ENCODE results near the gene SASS6. TPM values are rescaled to one million over a fixed set of nuclear protein-coding genes. Genes with fewer than 3 reads are reported as not detected.

Gene SASS6
- polyA plus RNA-seq, 1 donor from 2014 or later = 6.4 TPM

GRCh38 chr1:100065969-100066227, 66.8 kb downstream of the SASS6 start:
- Histone ChIP-seq H3K79me2 (replicated peaks; ENCODE audit: insufficient read depth, low read length) (peaks cover 5% of the 10 kb centered on the region), H3K36me3 (ENCODE audit: insufficient read depth, low read length) (peaks cover 8% of the 10 kb centered on the region), H3K27me3 (ENCODE audit: insufficient read depth, low read depth, low read length) (no peaks in the 10 kb centered on the region), H3K9me2 (ENCODE audit: insufficient read depth, low read length) (no peaks in the 10 kb centered on the region), H2AFZ (ENCODE audit: low read depth, low read length) (no peak overlapping the region), H3K9me3 (ENCODE audit: low read length) (no peaks in the 10 kb centered on the region), H3K27ac (ENCODE audit: low read length) (no peak overlapping the region), H3K4me2 (ENCODE audit: low read length) (no peak overlapping the region), H4K20me1 (ENCODE audit: insufficient read depth) (no peaks in the 10 kb centered on the region), H3K9ac (ENCODE audit: low read length) (no peak overlapping the region), H3F3A (ENCODE audit: insufficient read depth, low read length, poor library complexity, severe bottlenecking) (no peaks in the 10 kb centered on the region), H3K4me3 (ENCODE audit: low read length) (no peak overlapping the region)
- TF ChIP-seq REST (IDR thresholded peaks at IDR 0.05; ENCODE audit: borderline replicate concordance) = no peak
- TF ChIP-seq EP300 (conservative IDR thresholded peaks at IDR 0.05; ENCODE audit: poor library complexity, severe bottlenecking) = no peak
- TF ChIP-seq RAD21 (conservative IDR thresholded peaks at IDR 0.05) = no peak

GRCh38 chr1:100065183-100065968, 67.4 kb downstream of the SASS6 start:
- Histone ChIP-seq H3K9me2 (ENCODE audit: insufficient read depth, low read length) (no peaks in the 10 kb centered on the region), H3K27ac (ENCODE audit: low read length) (no peak overlapping the region), H3K4me2 (ENCODE audit: low read length) (no peak overlapping the region), H3F3A (ENCODE audit: insufficient read depth, low read length, poor library complexity, severe bottlenecking) (no peaks in the 10 kb centered on the region), H3K36me3 (ENCODE audit: insufficient read depth, low read length) (peaks cover 10% of the 10 kb centered on the region), H3K79me2 (replicated peaks; ENCODE audit: insufficient read depth, low read length) (peaks cover 5% of the 10 kb centered on the region), H2AFZ (ENCODE audit: low read depth, low read length) (no peak overlapping the region), H3K27me3 (ENCODE audit: insufficient read depth, low read depth, low read length) (no peaks in the 10 kb centered on the region), H3K9ac (ENCODE audit: low read length) (no peak overlapping the region), H3K9me3 (ENCODE audit: low read length) (no peaks in the 10 kb centered on the region), H4K20me1 (ENCODE audit: insufficient read depth) (no peaks in the 10 kb centered on the region), H3K4me3 (ENCODE audit: low read length) (no peak overlapping the region)
- no peak for TF ChIP-seq REST (IDR thresholded peaks at IDR 0.05; ENCODE audit: borderline replicate concordance)
- TF ChIP-seq SMC3 (conservative IDR thresholded peaks at IDR 0.05; ENCODE audit: poor library complexity) = no peak
- no peak for TF ChIP-seq TAF1 (IDR thresholded peaks at IDR 0.05; ENCODE audit: low read depth)
- TF ChIP-seq EZH2 (IDR thresholded peaks at IDR 0.05; ENCODE audit: borderline replicate concordance, insufficient read depth, low read length, poor library complexity, severe bottlenecking) = no peak
- TF ChIP-seq CTCF (IDR thresholded peaks at IDR 0.05; ENCODE audit: poor library complexity, severe bottlenecking) = no peak
- TF ChIP-seq MXI1 (conservative IDR thresholded peaks at IDR 0.05; ENCODE audit: poor library complexity, severe bottlenecking) = no peak
- no peak for TF ChIP-seq RAD21 (conservative IDR thresholded peaks at IDR 0.05)
- TF ChIP-seq POLR2AphosphoS5 (IDR thresholded peaks at IDR 0.05) = no peak
- no peak for TF ChIP-seq EP300 (conservative IDR thresholded peaks at IDR 0.05; ENCODE audit: poor library complexity, severe bottlenecking)

Data from neural cell (in vitro differentiated cells).